Measurements from ENCODE around the gene BZW1.

- TF ChIP-seq EP300 (IDR thresholded peaks at IDR 0.05): no peak
- TF ChIP-seq POLR2A (IDR thresholded peaks at IDR 0.05): no peak
These were observed 17.6 kb upstream of the BZW1 start for GRCh38 chr2:200794143-200794542.
